Testis (tissue), 3 donors: ENCODE data around the gene SLC16A11. TPM values are rescaled to one million over a fixed set of nuclear protein-coding genes. Genes with fewer than 3 reads are reported as not detected.

ENCODE experiments used
- DNase-seq: peaks from one replicate; pipeline ENCODE4 v3.0.0-alpha.2; 2019
- H3K27ac ChIP-seq, 2 donors: fragments of 200-600 bp; sonication (generic); one replicate each; pipeline ENCODE4 v1.5.1; 2019
- H3K27me3 ChIP-seq: fragments of 200-600 bp; sonication (generic); one replicate; pipeline ENCODE4 v1.5.1; 2019
- H3K36me3 ChIP-seq: fragments of 200-600 bp; sonication (generic); one replicate; pipeline ENCODE4 v1.5.1; 2017; ENCODE audit warnings: low read depth; ENCODE audit errors: missing control alignments
- H3K4me1 ChIP-seq: fragments of 200-600 bp; sonication (generic); one replicate; pipeline ENCODE4 v1.5.1; 2019
- H3K4me3 ChIP-seq, 2 donors: fragments of 200-600 bp; sonication (generic); one replicate each; pipeline ENCODE4 v1.5.1; 2017 to 2019
- H3K9me3 ChIP-seq: fragments of 200-600 bp; sonication (generic); one replicate; pipeline ENCODE4 v1.5.1; 2017
- CTCF ChIP-seq, 3 experiments: fragments of 450-650 bp in 2 of 3; fragments of 200-600 bp in 1 of 3; sonication (generic) in 1 of 3; IDR thresholded peaks; one replicate each; pipeline ENCODE4 v1.5.1; 2016 to 2019; ENCODE audit warnings: antibody characterized with exemption in 3 of 3, mild to moderate bottlenecking in 2 of 3, moderate library complexity in 1 of 3
- POLR2A ChIP-seq: fragments of 450-650 bp; IDR thresholded peaks from one replicate; pipeline ENCODE4 v1.6.1; 2017; ENCODE audit warnings: antibody characterized with exemption, mild to moderate bottlenecking, moderate library complexity
- WGBS, 2 donors: methylation state at CpG; one replicate each; pipeline ENCODE4 v1.1.5; 2018; 5-methylcytosine and 5-hydroxymethylcytosine counted together
- intact Hi-C: fragments of 100-400 bp; cut with DNase I; formaldehyde crosslinking; loops from one replicate; pipeline ENCODE4 v1.15.1; 2023; ENCODE audit warnings: low total_unique reads
- polyA plus RNA-seq: library from polyadenylated mRNA; stranded (reverse); fragments of 350-450 nt; fragmentation: Illumina TruSeq; extraction: RNeasy Lipid Tissue Mini Kit (QIAGEN cat#74804); gene quantifications from one replicate; pipeline ENCODE4 v1.2.3, GENCODE V29; 2014; ENCODE audit warnings: low read depth, low replicate concordance; ENCODE audit not compliant: insufficient read depth
- total RNA-seq, 2 donors: library from RNA; depleted of rRNA; stranded (reverse); fragments of >200 nt; gene quantifications; one replicate each; pipeline ENCODE4 v1.2.3, GENCODE V29; 2016

SLC16A11 gene
- total and polyA plus RNA-seq, 3 donors from 2014 or later: 0.55 to 3.0 (median 2.0) TPM

- H3K9me3 ChIP-seq: no peaks in the 10 kb centered on the region
- WGBS, 2 donors: 85 to 88% methylated on average over 24 to 29 of the region's 29 CpGs
- H3K36me3 ChIP-seq: no peaks in the 10 kb centered on the region
- no peak overlapping the region for H3K27ac ChIP-seq
- H3K4me1 ChIP-seq: peaks cover 2% of the 10 kb centered on the region
- no peak for DNase-seq
- no peaks in the 10 kb centered on the region for H3K27me3 ChIP-seq
- intact Hi-C loops: no loop called here
- no peak overlapping the region for H3K4me3 ChIP-seq
- TF ChIP-seq POLR2A: no peak
- TF ChIP-seq CTCF (IDR thresholded peaks at IDR 0.05): no peak
Observed at GRCh38 chr17:7026471-7027115, 17.3 kb downstream of the SLC16A11 start.

- peaks cover 7% of the 10 kb centered on the region for H3K4me1 ChIP-seq
- no peak overlapping the region for H3K27ac ChIP-seq
- DNase-seq: no peak
- intact Hi-C loops: no loop called here
- no peaks in the 10 kb centered on the region for H3K9me3 ChIP-seq
- H3K27me3 ChIP-seq: no peaks in the 10 kb centered on the region
- TF ChIP-seq CTCF (IDR thresholded peaks at IDR 0.05): no peak
- TF ChIP-seq POLR2A: no peak
- 78 to 92% methylated on average over 1 of the region's 1 CpG for WGBS, 2 donors
- H3K36me3 ChIP-seq: no peaks in the 10 kb centered on the region
- H3K4me3 ChIP-seq: no peak overlapping the region
Observed at GRCh38 chr17:7025245-7025644, 18.6 kb downstream of the SLC16A11 start.

GRCh38 chr17:7024402-7024785 is 19.5 kb downstream of the SLC16A11 start:
- intact Hi-C loops: no loop called here
- TF ChIP-seq POLR2A (no peak), CTCF (IDR thresholded peaks at IDR 0.05) (no peak)
- no peaks in the 10 kb centered on the region for H3K36me3 ChIP-seq
- WGBS, 2 donors: 39 to 62% methylated on average over 3 to 8 of the region's 8 CpGs
- H3K9me3 ChIP-seq: no peaks in the 10 kb centered on the region
- H3K27ac ChIP-seq: no peak overlapping the region
- DNase-seq: no peak
- no peaks in the 10 kb centered on the region for H3K27me3 ChIP-seq
- H3K4me3 ChIP-seq: peak overlapping the region in 1 of 2 donors; percentile 43
- H3K4me1 ChIP-seq: peaks cover 8% of the 10 kb centered on the region

- Histone ChIP-seq H3K4me3 (peak overlapping the region in 1 of 2 donors; percentile 43), H3K9me3 (no peaks in the 10 kb centered on the region), H3K27me3 (no peaks in the 10 kb centered on the region), H3K36me3 (no peaks in the 10 kb centered on the region), H3K4me1 (peaks cover 8% of the 10 kb centered on the region), H3K27ac (peak overlapping the region in 1 of 2 donors; percentile 33)
- TF ChIP-seq CTCF (IDR thresholded peaks at IDR 0.05) (no peak), POLR2A (no peak)
- WGBS, 2 donors: 9 to 29% methylated on average over 29 to 51 of the region's 51 CpGs
- peak; percentile 93 for DNase-seq
- intact Hi-C loops: no loop called here
Observed at GRCh38 chr17:7023576-7024401, 20.1 kb downstream of the SLC16A11 start.
